H9 (cell line): Measurements from ENCODE around the gene LARGE1. TPM values are rescaled to one million over a fixed set of nuclear protein-coding genes. Genes with fewer than 3 reads are reported as not detected.

Experiments
- DNase-seq: peaks from one replicate; pipeline ENCODE4 v3.0.0-alpha.2; 2017
- H2AFZ ChIP-seq: one replicate; pipeline ENCODE4 v1.6.1; 2013; ENCODE audit warnings: mild to moderate bottlenecking, low read length, control low read depth, moderate library complexity
- H2AK5ac ChIP-seq: 2 replicates; pipeline ENCODE4 v1.6.1; 2013; ENCODE audit warnings: low read length, control low read depth, mixed read lengths; ENCODE audit not compliant: insufficient read length
- H2BK120ac ChIP-seq: one replicate; pipeline ENCODE4 v1.6.1; 2013; ENCODE audit warnings: low read depth, mild to moderate bottlenecking, low read length, control low read depth, inconsistent platforms; ENCODE audit not compliant: poor library complexity, severe bottlenecking
- H2BK12ac ChIP-seq: 2 replicates; pipeline ENCODE4 v1.6.1; 2013; ENCODE audit warnings: low read length, control low read depth, mixed read lengths, low read depth; ENCODE audit not compliant: insufficient read length
- H2BK15ac ChIP-seq: 2 replicates; pipeline ENCODE4 v1.6.1; 2013; ENCODE audit warnings: low read depth, low read length, control low read depth
- H2BK20ac ChIP-seq: one replicate; pipeline ENCODE4 v1.6.1; 2013; ENCODE audit warnings: low read depth, mild to moderate bottlenecking, low read length, control low read depth, inconsistent platforms; ENCODE audit not compliant: poor library complexity, severe bottlenecking
- H2BK5ac ChIP-seq: 2 replicates; pipeline ENCODE4 v1.6.1; 2013; ENCODE audit warnings: low read length, control low read depth, mixed read lengths; ENCODE audit not compliant: insufficient read length
- H3K14ac ChIP-seq: 2 replicates; pipeline ENCODE4 v1.6.1; 2013; ENCODE audit warnings: low read length, control low read depth; ENCODE audit not compliant: insufficient read depth
- H3K18ac ChIP-seq: 2 replicates; pipeline ENCODE4 v1.6.1; 2013; ENCODE audit warnings: low read depth, mild to moderate bottlenecking, mixed read lengths, low read length, control low read depth; ENCODE audit not compliant: insufficient read length
- H3K23ac ChIP-seq: 2 replicates; pipeline ENCODE4 v1.6.1; 2013; ENCODE audit warnings: low read length, control low read depth, mixed read lengths, low read depth; ENCODE audit not compliant: insufficient read length
- H3K23me2 ChIP-seq: 2 replicates; pipeline ENCODE4 v1.6.1; 2013; ENCODE audit warnings: low read depth, mild to moderate bottlenecking, mixed read lengths, low read length, control low read depth; ENCODE audit not compliant: insufficient read length, poor library complexity, severe bottlenecking
- H3K27ac ChIP-seq: 2 replicates; pipeline ENCODE4 v1.5.1; 2013; ENCODE audit warnings: low read length, control low read depth, mixed read lengths, low read depth; ENCODE audit not compliant: insufficient read length
- H3K27me3 ChIP-seq: 2 replicates; pipeline ENCODE4 v1.6.1; 2013; ENCODE audit warnings: low read length, control low read depth, inconsistent platforms; ENCODE audit not compliant: insufficient read depth
- H3K4ac ChIP-seq: 2 replicates; pipeline ENCODE4 v1.6.1; 2013; ENCODE audit warnings: low read depth, mild to moderate bottlenecking, control low read depth, inconsistent platforms, low read length, moderate library complexity
- H3K4me1 ChIP-seq: 2 replicates; pipeline ENCODE4 v1.6.1; 2013; ENCODE audit warnings: low read length, control low read depth, inconsistent platforms; ENCODE audit not compliant: insufficient read depth
- H3K4me2 ChIP-seq: 2 replicates; pipeline ENCODE4 v1.6.1; 2013; ENCODE audit warnings: low read length, control low read depth, mixed read lengths; ENCODE audit not compliant: insufficient read length, insufficient read depth
- H3K56ac ChIP-seq: 2 replicates; pipeline ENCODE4 v1.6.1; 2013; ENCODE audit warnings: low read depth, mild to moderate bottlenecking, mixed read lengths, low read length, control low read depth; ENCODE audit not compliant: insufficient read length
- H3K79me1 ChIP-seq: 2 replicates; pipeline ENCODE4 v1.6.1; 2013; ENCODE audit warnings: low read depth, mild to moderate bottlenecking, moderate library complexity, low read length, control low read depth, inconsistent platforms; ENCODE audit not compliant: insufficient read depth, poor library complexity, severe bottlenecking
- H3K79me2 ChIP-seq: 2 replicates; pipeline ENCODE4 v1.6.1; 2013; ENCODE audit warnings: low read length, control low read depth, inconsistent platforms; ENCODE audit not compliant: insufficient read depth
- H3K9ac ChIP-seq: 2 replicates; pipeline ENCODE4 v1.6.1; 2013; ENCODE audit warnings: low read length, control low read depth, mixed read lengths; ENCODE audit not compliant: insufficient read length; ENCODE audit errors: extremely low read depth
- H3K9me3 ChIP-seq: one replicate; pipeline ENCODE4 v1.6.1; 2013; ENCODE audit warnings: low read depth, low read length, inconsistent platforms; ENCODE audit not compliant: control insufficient read depth
- H3T11ph ChIP-seq: one replicate; pipeline ENCODE4 v1.6.1; 2013; ENCODE audit warnings: mild to moderate bottlenecking, low read length, control low read depth, inconsistent platforms
- H4K20me1 ChIP-seq: one replicate; pipeline ENCODE4 v1.6.1; 2013; ENCODE audit not compliant: control insufficient read depth, insufficient read length, insufficient read depth
- H4K5ac ChIP-seq: 2 replicates; pipeline ENCODE4 v1.6.1; 2013; ENCODE audit warnings: low read depth, mild to moderate bottlenecking, mixed read lengths, low read length, control low read depth; ENCODE audit not compliant: insufficient read length
- H4K8ac ChIP-seq: replicated peaks from 2 replicates; pipeline ENCODE4 v1.6.1; 2013; ENCODE audit warnings: low read length, control low read depth, mixed read lengths, low read depth; ENCODE audit not compliant: insufficient read length
- H4K91ac ChIP-seq: 2 replicates; pipeline ENCODE4 v1.6.1; 2013; ENCODE audit warnings: low read depth, mild to moderate bottlenecking, moderate library complexity, mixed read lengths, low read length, control low read depth; ENCODE audit not compliant: insufficient read length
- H3K27ac Mint-ChIP-seq, 3 experiments: 2 replicates in 2 of 3; 3 replicates in 1 of 3; pipeline ENCODE4 v1.8.0; 2020 to 2021; ENCODE audit warnings: mixed read lengths in 3 of 3, mild to moderate bottlenecking in 1 of 3, moderate library complexity in 1 of 3
- H3K27me3 Mint-ChIP-seq: 2 replicates; pipeline ENCODE4 v1.8.0; 2021; ENCODE audit warnings: low read depth, mild to moderate bottlenecking, moderate library complexity, mixed read lengths
- H3K36me3 Mint-ChIP-seq, 3 experiments: 2 replicates in 2 of 3; 3 replicates in 1 of 3; pipeline ENCODE4 v1.8.0; 2020 to 2021; ENCODE audit warnings: low read depth in 3 of 3, mixed read lengths in 3 of 3; ENCODE audit not compliant: insufficient read depth in 1 of 3
- H3K4me1 Mint-ChIP-seq, 2 experiments: 2 replicates each; pipeline ENCODE4 v1.8.0; 2020; ENCODE audit warnings: mixed read lengths in 2 of 2
- H3K4me3 Mint-ChIP-seq, 2 experiments: 2 replicates in 1 of 2; 3 replicates in 1 of 2; pipeline ENCODE4 v1.8.0; 2020 to 2021; ENCODE audit warnings: mild to moderate bottlenecking in 2 of 2, mixed read lengths in 2 of 2, moderate library complexity in 1 of 2
- H3K9me3 Mint-ChIP-seq, 2 experiments: 2 replicates in 1 of 2; 3 replicates in 1 of 2; pipeline ENCODE4 v1.8.0; 2020; ENCODE audit warnings: mild to moderate bottlenecking in 2 of 2, mixed read lengths in 2 of 2, moderate library complexity in 1 of 2
- CTCF ChIP-seq: fragments of 200-600 bp; sonication (generic); conservative IDR thresholded peaks from 3 replicates; pipeline ENCODE4 v1.8.0; 2021; ENCODE audit warnings: antibody characterized with exemption, mild to moderate bottlenecking
- WGBS: extraction: QIAGEN DNeasy Blood & Tissue Kit; methylation state at CpG from one replicate; pipeline ENCODE4 v1.1.7; 2013; ENCODE audit warnings: missing lambda C conversion rate, low lambda C conversion rate, mixed read lengths; ENCODE audit not compliant: insufficient read length; ENCODE audit errors: extremely low coverage; 5-methylcytosine and 5-hydroxymethylcytosine counted together
- total RNA-seq: library from RNA; stranded (reverse); gene quantifications from 2 replicates; pipeline ENCODE4 v1.2.1, GENCODE V29; 2021

The LARGE1 gene
- total RNA-seq, 1 experiment from 2014 or later, result 43.5 TPM

GRCh38 chr22:33598821-33599220 is 321.5 kb downstream of the LARGE1 start:
- H3K4me1 ChIP-seq, result no peaks in the 10 kb centered on the region
- no peak overlapping the region for H3K9ac ChIP-seq
- no peaks in the 10 kb centered on the region for H3K23me2 ChIP-seq
- no peaks in the 10 kb centered on the region for H3K9me3 Mint-ChIP-seq
- no peak overlapping the region for H3K27ac ChIP-seq
- no peak overlapping the region for H3K4me2 ChIP-seq
- no peak overlapping the region for H3T11ph ChIP-seq
- no CpG with 5 or more reads among the region's 1 CpG for WGBS
- DNase-seq, result no peak
- no peak overlapping the region for H2AK5ac ChIP-seq
- no peak overlapping the region for H4K8ac ChIP-seq
- no peak overlapping the region for H3K23ac ChIP-seq
- no peak overlapping the region for H2AFZ ChIP-seq
- H3K14ac ChIP-seq, result no peak overlapping the region
- no peak overlapping the region for H2BK12ac ChIP-seq
- peaks cover 71% of the 10 kb centered on the region for H3K27me3 Mint-ChIP-seq
- H3K79me2 ChIP-seq, result 0 out of 2 replicates have a peak, but pooled peaks cover 1% of the 10 kb centered on the region
- H3K79me1 ChIP-seq, result no peaks in the 10 kb centered on the region
- H4K91ac ChIP-seq, result no peak overlapping the region
- no peak overlapping the region for H4K5ac ChIP-seq
- H3K36me3 Mint-ChIP-seq, result peaks cover 9 to 17% (median 13%) of the 10 kb centered on the region in 3 experiments; a peak in 6 of 7 replicates
- H2BK5ac ChIP-seq, result no peak overlapping the region
- H3K4me1 Mint-ChIP-seq, result peaks cover 7 to 9% of the 10 kb centered on the region in 2 experiments; a peak in 3 of 4 replicates
- peaks cover 5% of the 10 kb centered on the region for H4K20me1 ChIP-seq
- H2BK15ac ChIP-seq, result no peak overlapping the region
- H3K18ac ChIP-seq, result no peak overlapping the region
- TF ChIP-seq CTCF, result no peak
- no peaks in the 10 kb centered on the region for H3K27me3 ChIP-seq
- no peaks in the 10 kb centered on the region for H3K9me3 ChIP-seq
- H3K4ac ChIP-seq, result no peak overlapping the region
- no peak overlapping the region for H2BK120ac ChIP-seq
- no peak overlapping the region for H3K56ac ChIP-seq
- H3K4me3 Mint-ChIP-seq, result no peak overlapping the region
- H2BK20ac ChIP-seq, result no peak overlapping the region
- H3K27ac Mint-ChIP-seq, result no peak overlapping the region
